ENCODE data around the gene SIM1.
A peak's percentile ranks its signal among the peaks of the same experiment; 100 is the strongest.

Gene SIM1

GRCh38 chr6:100347901-100348550, 116.7 kb downstream of the SIM1 start:
- peak; percentile 44 for DNase-seq

DNA sequence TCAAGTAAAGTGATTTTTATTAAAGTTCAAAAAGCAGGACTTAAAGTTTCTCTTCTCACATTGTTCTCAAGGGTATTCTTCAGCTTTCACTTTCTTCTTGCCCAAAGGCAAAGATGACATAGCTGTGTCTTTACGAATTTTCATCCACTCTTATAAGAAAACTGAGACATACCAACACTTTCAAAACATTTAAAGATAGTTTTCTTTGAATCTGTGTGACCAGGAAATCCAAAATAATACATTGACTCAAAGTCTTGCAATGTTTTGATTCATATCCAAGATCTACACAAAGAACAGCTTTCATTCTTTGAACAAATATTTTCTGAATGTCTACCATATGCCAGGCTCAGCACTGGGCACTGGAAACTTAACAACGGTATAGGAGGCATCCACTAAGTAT, 117.9 kb downstream of the SIM1 start:
- peak; percentile 16 for DNase-seq

GRCh38 chr6:100346203-100346602, 118.5 kb downstream of the SIM1 start:
- DNase-seq: no peak

DNA sequence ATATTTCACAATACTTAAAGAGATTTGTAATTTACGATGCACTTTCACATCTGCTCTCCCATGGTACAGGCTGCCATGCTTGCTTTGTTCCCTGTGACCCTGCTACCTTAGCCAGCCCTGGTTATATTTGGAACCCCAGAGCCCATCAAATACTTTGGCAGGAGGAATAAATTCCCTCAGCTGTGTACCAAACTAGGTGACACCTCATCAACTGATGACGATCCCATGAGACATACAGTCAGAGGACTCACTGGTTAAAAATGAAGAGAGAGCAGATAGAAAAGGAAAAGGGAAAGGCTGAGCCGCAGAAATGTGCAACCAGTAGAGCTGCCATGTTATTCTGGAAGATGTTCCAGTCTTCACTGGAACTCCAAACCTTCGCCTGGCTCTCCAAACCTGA, 120.0 kb downstream of the SIM1 start:
- DNase-seq: no peak

DNA sequence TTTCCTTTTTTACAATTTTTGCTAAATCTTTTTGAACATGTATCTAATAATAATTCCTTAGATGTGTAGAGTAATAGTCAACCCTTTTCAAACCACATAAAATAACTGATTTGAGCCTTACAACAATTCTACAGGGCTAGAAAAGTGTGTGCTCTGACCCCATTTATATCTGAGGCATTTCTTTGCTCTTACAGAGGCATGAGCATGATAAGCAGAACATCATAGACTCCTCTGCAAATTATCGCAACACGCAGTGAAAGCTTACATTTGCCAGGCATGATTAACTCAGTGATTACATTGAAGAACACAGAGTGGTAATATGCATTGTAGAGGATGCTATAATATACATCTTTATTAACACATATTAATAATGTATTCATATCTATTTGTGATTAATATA, 120.4 kb downstream of the SIM1 start:
- DNase-seq: no peak

GRCh38 chr6:100343316-100344077, 121.2 kb downstream of the SIM1 start:
- no peak for DNase-seq

DNA sequence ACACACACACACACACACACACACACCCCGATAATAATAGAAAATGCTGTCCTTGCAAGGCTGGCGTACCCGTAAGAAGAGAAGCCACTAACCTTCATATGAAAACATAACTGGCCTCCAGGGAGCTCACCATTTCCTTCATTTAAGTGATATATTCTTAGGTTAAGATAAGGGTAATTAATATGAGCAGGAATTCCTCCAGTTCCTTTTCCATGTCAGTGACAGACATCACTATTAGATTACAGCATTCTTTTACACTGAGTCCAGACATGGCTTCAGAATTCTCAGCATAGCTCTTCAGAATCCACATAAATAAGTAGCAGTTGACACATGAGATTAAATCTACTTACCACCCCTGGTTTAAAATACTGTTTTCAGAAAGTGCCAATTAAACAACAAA, 121.9 kb downstream of the SIM1 start:
- peak; percentile 79 for DNase-seq

DNA sequence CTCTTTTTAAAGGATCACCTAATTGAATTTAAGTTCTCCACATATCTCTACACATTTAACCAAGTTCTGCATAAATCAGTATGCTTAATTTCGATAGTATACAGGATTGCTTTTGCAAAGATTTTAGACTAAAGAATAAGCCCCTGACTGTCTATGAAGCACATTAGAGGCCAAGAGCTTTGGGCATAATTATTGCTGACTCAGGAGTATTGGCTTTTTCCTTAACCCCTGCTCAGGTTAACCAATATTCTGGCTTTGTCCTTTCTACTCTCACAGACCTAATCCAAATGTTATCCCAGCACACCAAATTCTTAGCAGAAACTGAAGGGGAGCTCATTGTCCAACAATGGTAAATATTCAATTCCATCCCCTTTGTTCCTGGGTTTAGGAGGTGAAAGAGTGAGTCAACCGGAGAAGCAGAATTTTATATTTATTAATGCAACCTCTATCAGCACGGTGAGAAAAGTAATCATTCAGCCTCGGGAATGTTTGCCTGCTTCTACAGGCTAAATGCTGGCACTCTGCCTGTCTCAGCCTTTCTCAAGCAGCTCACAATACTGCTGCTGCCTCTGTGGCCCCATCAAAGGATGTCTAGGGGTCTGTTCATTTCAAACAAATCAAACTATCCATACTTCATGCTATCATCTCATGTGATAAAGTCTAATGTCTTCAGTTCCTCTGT, 125.0 kb downstream of the SIM1 start:
- DNase-seq: no peak

GRCh38 chr6:100338090-100338489, 126.6 kb downstream of the SIM1 start:
- no peak for DNase-seq

GRCh38 chr6:100336876-100337275, 127.8 kb downstream of the SIM1 start:
- no peak for DNase-seq

GRCh38 chr6:100335991-100336390, 128.7 kb downstream of the SIM1 start:
- DNase-seq: no peak

Measured in kidney glomerular epithelial cell (primary cell).